Stimulated activated CD8-positive, alpha-beta memory T cell treated with anti-CD3 and anti-CD28 coated beads, Interleukin-4, amount 100 ng/mL, for 24 hours (primary cell): ENCODE data around the gene GHDC.
"Not testable (repeated sequence)": the region's sequence is repeated elsewhere in the genome, so short reads cannot be mapped to it uniquely, and the experiment has no call there.

Experiments used
- DNase-seq: peaks from one replicate; pipeline ENCODE4 v3.0.0-alpha.2; 2020; ENCODE audit warnings: low read depth

GHDC gene

DNA sequence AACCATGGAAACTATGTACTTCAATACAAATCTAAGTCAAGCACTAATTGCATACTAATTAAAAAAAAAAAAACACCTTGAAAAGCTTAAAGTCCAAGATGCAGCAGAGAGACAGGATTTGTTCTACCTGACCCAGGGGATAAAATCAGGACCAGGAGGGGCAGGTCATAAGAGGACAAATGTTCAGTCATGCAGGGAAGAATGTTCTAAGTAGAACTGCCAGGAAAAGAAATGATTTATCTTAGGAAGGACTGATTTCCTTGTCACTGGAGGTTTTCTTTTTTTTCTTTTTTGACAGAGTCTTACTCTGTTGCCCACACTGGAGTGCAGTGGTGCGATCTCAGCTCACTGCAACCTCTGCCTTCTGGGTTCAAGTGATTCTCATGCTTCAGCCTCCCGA is 9.1 kb upstream of the GHDC start:
- DNase-seq = no peak

- DNase-seq = no peak
These were observed 8.4 kb upstream of the GHDC start for GRCh38 chr17:42202696-42203095.

DNA sequence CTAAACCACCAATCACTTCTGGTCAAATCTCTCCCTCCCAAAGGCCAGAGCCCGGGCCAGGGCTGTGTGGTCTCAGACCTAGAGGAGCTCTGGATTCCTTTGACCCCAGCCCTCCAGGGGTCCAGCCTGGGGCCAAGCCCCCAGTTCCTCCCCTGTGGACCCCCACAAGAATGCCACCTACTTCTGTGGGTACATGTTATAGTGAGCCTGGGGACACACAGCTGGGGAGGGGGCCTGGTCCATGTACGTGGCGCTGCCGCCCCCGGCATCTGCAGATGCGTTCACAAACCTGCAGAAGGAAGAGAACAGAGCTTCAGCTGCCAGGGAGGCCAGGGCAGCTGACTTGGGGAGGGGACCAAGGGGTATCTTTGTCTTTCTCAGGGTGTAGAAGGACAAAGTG is 7.9 kb upstream of the GHDC start:
- DNase-seq = no peak

GRCh38 chr17:42201458-42201772 is 7.1 kb upstream of the GHDC start:
- DNase-seq = no peak

- DNase-seq = no peak
These were observed 6.6 kb upstream of the GHDC start for GRCh38 chr17:42200706-42201457.

- DNase-seq = no peak
These were observed 5.2 kb upstream of the GHDC start for GRCh38 chr17:42199416-42200011.

- no peak for DNase-seq
These were observed 4.6 kb upstream of the GHDC start for GRCh38 chr17:42198897-42199296.

DNA sequence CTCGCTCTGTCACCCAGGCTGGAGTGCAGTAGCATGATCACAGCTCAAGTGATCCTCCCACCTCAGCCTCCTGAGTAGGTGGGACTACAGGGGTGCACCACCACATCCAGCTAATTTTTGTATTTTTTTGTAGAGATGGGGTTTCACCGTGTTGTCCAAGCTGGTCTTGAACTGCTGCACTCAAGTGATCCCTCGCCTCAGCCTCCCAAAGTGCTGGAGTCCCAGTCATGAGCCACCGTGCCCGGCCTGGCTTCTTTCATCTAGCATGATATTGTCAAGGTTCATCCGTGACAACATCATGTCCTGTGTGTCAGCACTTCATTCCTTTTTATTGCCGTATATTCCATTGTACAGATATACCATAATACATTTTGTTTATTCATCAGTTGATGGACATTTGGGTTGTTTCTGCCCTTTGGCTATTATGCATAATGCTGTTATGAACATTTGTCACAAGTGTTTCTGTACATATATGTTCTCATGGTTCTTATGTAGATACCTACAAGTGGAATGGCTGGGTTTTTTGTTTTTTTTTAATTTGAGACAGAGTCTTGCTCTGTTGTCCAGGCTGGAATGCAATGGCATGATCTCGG is 3.4 kb upstream of the GHDC start:
- DNase-seq = no peak

DNA sequence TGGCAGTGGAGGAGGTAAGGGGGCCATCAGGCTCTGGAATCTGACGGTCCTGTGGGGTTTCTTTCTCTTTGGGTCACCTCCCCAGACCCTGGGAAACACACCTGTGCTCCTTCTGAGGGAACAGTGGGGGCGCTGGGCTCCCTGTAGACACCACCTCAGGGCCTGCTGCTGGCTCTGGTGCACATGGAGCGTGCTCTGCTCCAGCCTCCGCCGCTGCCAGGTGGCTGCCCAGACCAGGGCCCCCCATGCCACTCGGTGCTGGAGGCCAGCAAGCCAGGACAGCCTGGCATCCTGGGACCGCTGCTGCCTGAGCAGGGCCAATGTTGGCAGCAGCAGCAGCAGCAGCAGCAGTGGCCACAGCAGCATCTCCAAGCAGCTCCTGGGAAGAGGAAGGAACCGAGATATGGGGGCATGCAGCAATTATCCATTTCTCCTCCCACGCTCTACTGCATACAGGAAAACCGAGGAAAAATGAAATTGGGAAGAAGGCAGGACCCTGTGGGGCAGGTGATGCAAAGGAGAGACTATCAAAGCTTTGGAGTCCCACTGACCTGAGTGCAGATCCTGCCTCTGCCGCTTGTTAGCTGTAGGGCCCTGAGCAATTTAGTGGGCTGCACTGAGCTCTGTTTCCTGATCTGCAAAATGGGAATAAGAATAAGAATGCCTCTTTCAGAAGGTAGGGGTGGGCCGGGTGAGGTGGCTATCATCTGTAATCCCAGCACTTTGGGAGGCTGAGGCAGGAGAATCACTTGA is 902 bp downstream of the GHDC start:
- DNase-seq = no peak

GRCh38 chr17:42192189-42193126 is 1.8 kb downstream of the GHDC start:
- no peak for DNase-seq

DNA sequence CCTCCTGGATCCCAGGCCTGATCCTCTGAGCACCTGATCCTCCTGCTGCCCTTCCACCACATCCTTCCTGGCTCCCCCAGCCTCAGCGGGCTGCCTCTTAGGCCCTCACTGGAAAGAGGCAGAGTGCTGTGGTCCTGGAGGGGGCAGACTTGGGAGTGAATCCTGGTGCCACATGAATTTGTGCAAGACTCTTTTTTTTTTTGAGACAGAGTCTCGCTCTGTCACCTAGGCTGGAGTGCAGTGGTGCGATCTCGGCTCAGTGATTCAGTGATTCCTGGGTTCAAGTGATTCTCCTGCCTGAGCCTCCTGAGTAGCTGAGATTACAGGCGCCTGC is 3.1 kb downstream of the GHDC start:
- DNase-seq = no peak

DNA sequence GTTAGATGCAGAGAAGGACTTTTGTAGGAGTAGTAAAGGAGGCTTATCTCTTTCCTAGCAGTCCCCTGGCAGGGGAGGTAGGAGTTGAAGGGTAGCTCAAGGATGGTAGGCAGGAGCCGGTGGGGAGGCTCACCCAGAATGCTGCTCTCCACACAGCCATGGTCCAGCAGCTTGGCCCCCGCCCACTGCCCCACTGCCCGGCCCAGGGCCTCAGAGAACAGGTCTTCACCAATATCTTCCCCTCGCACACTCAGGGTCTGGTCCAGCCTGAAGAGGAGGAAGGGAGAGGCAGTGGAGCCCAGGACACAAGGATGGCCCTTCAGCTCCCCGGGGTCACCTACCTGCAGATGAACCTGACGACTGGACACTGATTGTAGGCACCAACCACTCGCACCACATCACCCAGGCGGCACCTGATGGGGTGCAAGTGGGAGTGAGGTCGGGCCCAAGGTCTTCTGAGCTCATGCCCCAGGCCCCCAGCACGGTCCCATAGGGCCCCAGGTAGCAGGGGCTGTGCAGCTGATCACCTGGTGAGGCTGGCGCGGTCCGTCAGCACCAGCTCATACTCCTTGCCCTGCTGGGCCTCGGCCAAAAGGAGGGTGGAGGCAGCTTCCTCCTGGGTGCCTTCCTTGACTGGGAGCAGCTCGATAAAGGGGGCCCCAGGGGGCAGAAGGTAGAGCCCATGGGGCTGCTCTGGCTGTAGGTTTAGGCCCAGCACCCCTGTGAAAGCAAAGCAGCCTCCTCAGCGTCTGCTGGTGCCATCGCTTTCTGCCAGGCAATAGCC is 3.6 kb downstream of the GHDC start:
- no peak for DNase-seq

DNA sequence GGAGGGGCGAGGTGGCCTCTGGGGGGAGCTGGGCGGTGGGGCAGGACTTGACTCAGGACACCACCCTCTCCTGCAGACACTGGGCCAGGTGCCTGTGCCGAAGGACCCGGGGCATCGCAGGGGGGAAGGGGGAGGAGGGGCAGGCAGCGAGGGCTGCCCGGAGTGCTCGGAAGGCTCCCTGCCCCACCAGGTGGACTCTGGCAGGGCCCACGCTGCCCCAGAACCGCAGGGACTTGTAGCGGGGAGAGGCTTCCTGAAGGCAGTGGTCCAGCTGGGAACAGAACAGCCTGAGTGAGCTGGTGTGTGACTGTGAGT is 4.7 kb downstream of the GHDC start:
- DNase-seq = no peak

- no peak for DNase-seq
These were observed 5.3 kb downstream of the GHDC start for GRCh38 chr17:42188749-42189650.

GRCh38 chr17:42187833-42188232 is 6.5 kb downstream of the GHDC start:
- DNase-seq = no peak

- not testable (repeated sequence) for DNase-seq
These were observed 8.1 kb downstream of the GHDC start for GRCh38 chr17:42186191-42186590.

GRCh38 chr17:42185621-42185930 is 8.7 kb downstream of the GHDC start:
- no peak for DNase-seq

- no peak for DNase-seq
These were observed 9.3 kb downstream of the GHDC start, which contains the start of gene HCRT for GRCh38 chr17:42184713-42185620. HCRT (minus strand) TSS chr17:42185452; CDS start chr17:42185365, 87 bp downstream.
